ENCODE measurements around the gene PDE4DIP.
"Not testable (repeated sequence)": the region's sequence is repeated elsewhere in the genome, so short reads cannot be mapped to it uniquely, and the experiment has no call there.

The PDE4DIP gene

DNA sequence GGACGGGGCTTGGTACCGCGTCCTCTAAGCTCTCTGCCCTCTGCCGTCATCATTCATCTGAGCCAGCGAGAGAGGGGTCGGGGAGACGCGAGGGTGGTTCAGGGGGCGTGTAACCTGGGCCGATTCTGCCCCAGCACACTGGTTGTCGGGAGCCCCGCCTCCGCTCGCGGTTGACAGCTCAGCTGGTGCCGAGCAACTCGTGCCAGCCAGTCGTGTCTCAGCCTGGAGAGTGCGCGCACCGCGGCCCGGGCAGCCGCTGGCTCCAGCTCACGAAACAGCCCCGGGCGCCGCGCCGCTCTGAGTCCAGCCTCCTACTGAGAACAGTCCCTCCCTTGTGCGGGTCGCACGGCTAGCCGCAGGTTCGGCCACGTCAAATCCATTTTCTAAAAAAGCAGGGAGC lies at the start of gene PDE4DIP:
Gene PDE4DIP, plus strand, starts transcription at position 209 of the 400 bp plus-strand sequence. CDS start 347 bp downstream, outside the sequence.
- not testable (repeated sequence) for DNase-seq

DNA sequence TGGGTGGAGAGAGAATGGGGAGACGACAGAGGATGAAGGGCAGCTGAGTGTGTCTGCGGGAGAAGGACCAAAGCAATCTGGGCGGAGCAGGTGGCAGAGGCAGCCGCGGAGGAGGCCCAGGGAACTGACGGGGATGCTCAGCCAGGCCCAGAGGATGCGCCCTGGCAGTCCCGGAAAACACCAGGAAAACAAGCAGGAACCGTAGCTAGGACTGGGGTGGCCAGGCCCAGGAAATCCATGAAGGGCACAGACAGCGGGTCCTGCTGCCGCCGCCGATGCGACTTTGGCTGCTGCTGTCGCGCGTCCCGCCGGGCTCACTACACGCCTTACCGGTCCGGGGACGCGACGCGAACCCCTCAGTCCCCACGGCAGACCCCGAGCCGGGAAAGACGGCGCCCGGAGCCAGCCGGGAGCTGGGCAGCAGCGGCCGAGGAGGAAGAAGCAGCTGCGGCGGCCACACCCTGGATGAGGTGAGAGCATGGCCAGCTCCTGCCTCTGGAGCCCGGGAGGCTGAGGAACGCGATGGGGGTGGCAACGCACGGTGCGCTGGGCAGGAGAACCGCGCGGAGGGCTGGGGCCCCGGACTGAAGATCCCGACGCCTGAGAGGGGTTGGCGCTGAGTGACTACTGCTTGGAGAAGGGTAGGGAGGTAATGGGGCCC lies 35.8 kb upstream of the PDE4DIP start:
- not testable (repeated sequence) for DNase-seq

DNA sequence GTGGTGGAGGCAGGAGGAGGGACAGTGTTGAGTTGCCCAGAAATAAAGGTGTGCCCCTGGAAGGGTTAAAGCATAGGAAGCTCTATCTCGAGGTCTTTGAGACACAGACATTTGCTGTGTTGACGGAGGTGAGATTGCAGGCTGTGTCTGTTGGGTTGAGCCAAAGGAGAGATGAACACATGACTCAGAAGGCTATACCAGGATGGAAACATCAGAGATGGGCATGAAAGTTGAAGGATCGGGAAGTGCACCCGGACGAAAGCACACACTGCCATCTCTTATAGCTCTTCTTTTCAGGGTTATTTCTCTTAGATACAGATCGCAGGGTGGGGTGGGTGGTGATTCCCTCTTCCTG lies 35.3 kb upstream of the PDE4DIP start:
- not testable (repeated sequence) for DNase-seq

DNA sequence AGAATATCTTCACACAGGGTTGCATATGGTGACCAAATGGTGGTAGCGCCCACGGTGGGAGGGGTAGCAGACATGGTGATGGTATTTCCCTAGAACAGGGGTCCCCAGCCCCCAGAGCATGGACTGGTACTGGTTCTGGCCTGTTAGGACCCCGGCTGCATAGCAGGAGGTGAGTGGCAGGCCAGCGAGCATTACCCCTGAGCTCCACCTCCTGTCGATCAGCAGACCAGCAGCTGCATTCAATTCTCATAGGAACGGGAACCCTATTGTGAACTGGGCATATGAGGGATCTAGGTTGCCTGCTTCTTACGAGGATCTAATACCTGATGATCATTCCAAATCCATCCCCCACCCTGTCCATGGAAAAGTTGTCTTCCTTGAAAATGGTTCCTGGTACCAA lies 22.0 kb upstream of the PDE4DIP start:
- DNase-seq: not testable (repeated sequence)

DNA sequence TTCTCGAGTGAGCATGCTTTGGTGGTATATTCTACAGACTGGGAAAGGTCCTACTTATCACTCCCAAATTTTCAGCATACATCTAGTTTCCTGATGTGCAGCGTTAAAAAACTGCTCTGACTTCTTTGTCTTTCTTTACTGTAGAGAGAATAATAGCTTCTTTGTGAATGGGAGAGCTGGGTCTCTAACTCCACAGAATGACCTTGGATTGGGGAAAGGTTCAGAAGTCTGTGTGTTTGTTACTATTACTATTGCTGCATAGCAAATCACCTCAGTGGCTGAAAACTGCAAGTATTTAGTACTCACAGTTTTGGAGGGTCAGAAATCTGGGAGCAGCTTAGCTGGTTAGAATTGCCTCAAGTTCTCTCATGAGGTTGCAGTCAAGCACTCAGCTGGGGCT lies 20.4 kb upstream of the PDE4DIP start:
- not testable (repeated sequence) for DNase-seq

DNA sequence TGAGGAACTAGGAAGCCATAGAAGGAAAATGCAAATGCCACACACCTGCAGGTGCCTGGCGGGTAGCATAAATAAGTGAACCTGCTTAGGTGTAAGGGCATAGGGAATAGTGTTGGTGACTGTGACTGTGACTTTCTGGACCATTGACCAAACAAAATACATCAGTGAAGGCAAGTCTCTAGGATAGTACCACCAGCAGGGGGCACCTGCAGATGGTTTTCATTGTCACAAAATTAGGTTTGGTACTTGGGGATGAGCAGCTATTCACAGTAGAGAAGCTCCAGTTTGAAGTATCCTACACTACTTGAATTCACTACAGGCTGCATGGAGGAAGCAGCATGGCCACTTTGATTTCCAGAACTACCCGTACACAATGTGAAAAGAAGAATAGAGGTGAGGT lies 19.2 kb upstream of the PDE4DIP start:
- not testable (repeated sequence) for DNase-seq

DNA sequence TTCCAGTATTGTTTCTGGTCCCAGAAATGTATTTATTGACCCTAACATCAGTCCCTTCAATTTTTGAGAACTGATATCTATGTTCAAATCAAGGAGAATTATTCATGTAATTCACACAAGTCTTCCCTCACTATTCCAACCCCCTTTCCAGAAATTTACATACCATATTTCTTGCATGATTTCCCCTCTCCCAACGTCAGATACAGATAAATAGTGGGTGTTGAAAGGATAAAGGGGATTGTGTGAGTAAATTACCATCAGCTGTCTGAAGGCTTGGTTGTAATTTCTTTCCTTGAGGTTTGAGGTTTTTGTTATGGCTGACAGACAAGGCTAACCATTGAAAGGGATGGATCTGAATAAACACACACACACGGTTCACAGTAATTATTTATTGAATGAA lies 15.7 kb upstream of the PDE4DIP start:
- not testable (repeated sequence) for DNase-seq

DNA sequence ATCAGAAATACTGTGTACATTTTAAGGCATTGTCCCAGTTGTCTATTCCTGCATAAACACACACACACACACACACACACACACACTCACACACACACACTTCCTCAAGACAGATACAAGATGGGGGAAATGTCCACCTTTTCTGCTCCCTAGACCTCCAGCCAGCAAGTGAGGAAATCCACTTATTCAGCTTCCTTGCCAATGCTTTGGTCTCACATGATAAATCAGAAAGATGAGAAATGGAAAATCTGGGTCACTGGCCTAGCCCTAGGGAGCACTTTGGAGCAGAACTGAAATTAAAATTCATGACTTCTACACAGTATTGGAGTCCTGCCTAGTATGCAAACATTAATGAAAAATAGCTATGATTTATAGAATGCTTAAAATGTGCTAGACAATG lies 15.3 kb upstream of the PDE4DIP start:
- DNase-seq: not testable (repeated sequence)

DNA sequence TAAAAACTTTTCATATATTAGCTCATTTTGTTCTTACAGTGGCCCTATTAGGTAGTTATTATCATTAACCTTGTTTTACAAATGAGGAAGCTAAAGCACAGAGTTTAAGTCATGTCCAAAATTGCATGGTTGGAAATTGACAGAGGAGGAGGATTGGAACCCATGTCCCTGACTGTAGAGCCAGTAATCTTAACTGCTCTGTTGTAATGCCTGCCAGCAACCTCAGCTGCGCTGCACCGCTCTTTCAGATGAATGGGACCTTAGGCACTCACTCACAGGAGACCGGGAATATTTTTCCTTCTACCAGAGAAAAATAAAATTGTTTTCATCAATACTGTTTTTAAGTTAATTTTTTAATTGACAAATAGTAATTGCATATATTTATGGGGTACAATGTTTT lies 14.9 kb upstream of the PDE4DIP start:
- not testable (repeated sequence) for DNase-seq

DNA sequence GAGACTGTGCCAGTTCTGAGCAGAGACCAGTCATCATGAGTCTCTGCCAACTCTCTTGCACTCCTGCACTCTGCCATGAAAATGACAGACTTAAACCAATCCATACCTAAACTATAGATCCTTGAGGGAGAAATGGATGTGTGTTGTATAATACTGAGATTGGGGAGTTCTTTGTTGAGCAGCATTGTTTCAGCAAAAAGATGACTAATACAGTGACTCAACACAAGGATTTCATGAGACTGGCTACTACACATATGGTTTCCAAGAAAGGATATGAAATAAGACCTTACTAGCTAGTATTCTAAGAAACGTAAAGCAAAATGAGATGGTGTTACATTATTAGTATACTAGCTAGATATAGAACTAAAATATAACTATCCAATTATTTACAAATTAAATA lies 3.0 kb upstream of the PDE4DIP start:
- DNase-seq: not testable (repeated sequence)

DNA sequence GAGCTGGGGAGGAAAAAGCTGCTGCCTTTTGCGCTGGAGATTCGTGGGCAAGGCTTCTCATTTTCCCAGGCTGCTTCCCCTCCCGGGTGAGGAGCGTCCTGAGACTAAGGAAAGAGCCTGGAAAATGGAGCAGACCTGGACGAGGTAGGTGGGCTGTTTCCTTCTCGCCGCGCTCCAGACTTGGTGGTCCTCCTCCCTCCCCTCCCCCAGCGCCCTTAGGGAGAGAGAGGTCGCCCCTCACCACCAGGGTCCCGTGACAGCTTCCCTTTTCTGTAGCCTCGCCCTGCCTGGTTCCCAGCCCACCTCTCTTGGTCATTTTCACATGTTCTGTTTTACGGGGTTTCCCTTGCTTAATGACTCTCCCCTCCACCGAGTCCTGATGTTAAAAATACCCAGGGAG lies 423 bp downstream of the PDE4DIP start:
- DNase-seq: not testable (repeated sequence)

DNA sequence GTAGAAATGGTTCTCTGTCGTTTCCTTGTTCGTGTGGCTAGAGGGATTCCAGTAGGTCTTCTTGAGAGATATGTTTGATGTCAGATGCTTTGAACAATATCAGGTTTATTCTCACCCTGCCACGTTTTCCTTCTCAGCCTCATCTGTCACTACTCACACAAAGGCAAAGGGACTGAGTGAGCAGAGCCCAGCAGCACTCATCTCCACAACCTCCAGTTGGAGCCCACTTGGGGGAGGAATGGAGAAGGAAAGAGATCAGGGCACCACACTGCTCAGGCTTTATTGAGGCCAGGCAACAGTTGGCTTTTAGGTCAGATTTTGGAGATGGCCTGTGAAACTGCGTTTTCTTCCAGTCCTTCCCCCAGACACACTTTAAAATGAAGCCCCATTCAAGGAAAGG lies 840 bp downstream of the PDE4DIP start:
- DNase-seq: not testable (repeated sequence)

DNA sequence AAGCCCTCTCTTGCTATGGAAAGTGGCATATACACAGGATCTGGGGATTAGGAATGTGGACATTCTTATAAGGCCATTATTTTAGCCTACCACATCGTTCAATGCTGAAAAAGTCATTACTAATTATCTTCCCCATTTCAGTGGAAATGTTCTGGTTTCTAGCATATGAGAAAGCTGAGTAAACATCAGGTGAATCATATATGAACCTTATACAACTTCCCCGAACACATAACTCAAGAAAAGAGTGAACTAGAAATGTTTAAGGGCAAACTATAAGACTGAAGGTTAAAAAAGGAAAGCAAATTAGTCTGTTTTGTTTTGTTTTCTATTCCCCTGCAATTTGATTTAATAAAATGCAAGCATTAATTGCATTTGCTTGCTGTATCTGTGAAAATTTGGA lies 6.1 kb downstream of the PDE4DIP start:
- DNase-seq: not testable (repeated sequence)

DNA sequence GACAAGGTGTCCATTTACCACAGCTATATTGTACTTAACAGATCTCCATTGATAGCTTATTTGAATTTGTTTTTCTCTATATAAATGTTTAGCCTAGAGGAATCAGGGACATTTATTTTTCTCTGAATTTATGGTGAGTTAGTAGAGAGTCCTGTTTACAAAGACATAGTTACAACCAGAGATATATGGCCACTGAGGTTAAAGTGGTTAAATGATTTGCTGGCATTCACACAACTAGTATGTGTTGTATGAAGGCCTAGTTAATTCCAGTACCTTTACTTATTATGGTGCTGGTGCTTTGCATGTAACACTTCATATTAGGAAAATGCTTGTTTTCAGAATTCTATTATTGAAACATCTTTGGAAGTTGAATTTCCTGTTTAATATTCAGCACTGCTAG lies 6.6 kb downstream of the PDE4DIP start:
- DNase-seq: not testable (repeated sequence)

DNA sequence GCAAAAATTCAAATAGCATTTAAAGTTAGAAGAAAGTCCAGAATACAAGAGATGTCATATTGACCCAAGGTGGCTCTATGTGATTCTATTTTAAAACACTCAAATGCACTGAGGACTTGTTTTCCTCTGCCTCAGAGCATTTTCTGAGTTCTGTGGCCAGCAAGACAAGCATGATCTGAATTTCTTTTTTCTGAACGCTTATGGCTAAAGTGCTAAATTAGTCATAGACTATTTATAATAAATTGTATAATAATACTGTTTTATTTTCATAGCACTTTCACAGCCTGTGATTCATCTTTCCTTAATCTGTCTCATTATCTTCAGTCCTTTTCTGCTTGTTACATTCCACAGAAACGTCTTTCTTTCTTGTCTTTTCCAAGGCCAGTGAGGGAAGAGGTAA lies 7.5 kb downstream of the PDE4DIP start:
- DNase-seq: not testable (repeated sequence)

DNA sequence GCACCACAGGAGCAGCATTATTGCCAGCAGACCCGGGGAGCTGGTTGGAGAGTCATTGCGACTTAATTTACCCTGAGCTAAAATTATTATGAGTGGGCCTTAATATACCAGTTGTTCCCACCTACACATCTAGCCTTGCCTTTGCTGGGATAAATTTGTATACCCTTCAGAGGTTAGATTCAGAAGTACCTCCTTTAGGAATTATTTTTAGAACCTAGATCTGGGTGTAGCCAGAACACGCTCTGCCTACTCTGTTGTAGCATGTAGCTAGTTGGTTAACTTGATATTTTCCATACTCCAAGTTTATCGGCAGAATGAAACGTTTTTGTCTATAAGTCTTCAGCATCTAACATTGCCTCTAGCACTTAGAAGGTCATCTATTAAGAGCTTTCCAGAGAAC lies 9.1 kb downstream of the PDE4DIP start:
- not testable (repeated sequence) for DNase-seq

DNA sequence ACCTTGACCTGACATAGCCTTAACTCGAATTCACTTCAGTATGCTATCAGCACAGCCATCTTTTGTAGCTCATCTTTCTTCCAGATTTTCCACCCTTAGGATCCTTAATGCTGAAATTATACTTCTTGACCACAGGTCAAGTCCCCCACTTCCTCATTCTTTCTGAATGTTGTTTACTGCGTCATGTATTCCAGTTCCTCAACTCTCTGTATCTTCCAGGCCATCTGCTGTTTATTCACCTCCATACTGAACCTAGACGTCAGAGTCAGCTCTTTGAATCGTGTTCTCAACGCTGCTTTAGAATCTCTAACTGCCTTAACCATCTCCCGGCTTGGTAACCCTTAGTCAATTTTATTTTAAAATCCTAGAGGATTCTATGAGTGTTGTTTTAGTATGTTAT lies 9.8 kb downstream of the PDE4DIP start:
- DNase-seq: not testable (repeated sequence)

DNA sequence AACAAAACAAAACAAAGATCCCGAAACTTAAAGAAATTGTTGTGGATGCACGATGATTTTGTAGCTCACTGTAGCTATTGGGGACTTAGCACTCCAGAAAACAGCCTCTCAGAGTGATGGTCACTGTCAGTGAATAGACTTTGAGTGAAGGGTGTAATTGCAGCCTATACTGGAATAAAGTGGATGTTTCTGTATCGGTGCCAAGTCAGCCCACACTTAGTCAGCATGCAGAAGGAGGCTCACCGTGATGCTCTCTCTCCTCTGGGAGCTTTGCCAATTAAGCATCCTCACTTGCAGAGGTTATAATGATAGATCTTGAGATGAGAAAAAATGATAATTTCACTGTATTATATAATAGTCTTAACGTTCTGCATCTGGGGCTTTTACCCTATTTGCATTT lies 11.1 kb downstream of the PDE4DIP start:
- DNase-seq: not testable (repeated sequence)

DNA sequence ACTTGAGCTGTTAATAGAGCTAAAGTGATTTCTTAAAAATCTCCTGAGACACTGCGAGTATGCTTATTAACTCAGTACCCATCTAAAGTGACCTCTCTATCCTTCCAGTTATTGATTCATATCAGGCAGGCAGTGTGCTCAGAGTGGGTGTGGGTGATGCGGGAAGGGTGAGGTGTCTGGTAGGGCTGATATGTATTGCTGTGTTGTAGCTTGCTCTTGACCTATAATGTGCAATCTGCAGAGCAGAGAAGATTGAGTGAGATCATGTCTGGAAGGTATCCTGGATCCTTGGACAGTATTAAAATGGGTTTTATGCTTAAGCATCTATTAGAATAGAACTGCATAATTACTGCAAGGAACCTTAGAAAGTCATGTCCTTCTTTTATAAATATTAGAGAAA lies 15.8 kb downstream of the PDE4DIP start:
- DNase-seq: not testable (repeated sequence)

DNA sequence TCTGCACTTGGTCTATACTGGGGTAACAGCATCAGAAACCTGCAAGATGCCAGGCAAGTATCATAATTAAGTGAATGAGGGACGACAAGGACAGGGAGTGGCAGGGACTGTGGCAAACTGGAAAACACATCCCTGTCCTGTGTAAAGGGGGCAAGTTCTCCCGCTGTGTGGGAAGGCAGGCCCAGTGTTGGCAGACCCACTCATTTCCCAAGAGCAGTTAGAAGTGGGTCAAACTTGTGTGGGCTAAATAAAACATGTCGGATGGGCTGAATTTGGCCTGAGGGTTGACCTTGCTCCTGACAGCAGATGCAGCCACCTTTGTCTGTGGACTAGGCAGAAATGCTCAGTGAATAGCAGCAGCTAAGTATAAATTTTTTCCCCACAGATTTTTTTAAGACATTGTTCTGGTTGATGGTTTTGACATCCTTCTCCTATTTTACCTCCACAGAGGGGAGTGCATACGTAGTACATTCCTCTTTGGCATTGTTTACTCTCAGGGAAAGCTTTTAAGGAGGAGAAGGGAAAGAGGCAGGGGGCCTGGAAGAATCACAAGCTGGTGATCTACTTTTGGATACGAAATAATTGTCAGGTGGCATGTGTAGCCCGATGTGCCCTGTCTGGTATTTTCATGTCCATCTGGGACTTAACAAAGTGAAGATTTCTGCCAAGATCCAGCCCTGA lies 16.5 kb downstream of the PDE4DIP start:
- not testable (repeated sequence) for DNase-seq

DNA sequence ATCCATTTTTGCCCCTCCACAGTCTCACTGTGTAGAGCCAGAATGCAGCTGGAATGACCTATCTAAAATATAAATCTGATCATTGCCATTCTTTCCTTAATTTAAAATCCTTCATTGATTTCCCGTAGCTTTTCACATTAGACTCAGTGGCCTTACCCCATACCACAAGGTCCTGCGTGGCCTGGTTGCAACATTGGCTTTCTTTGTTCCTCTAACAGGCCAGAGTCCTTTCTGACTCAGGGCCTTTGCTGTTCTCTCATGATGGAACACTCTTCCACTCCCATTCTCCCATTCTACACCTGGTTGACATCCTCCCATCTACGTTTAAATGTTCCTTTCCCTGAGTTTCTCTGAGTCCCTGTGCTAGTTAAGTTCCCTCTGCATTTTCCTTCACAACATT lies 18.4 kb downstream of the PDE4DIP start:
- not testable (repeated sequence) for DNase-seq

DNA sequence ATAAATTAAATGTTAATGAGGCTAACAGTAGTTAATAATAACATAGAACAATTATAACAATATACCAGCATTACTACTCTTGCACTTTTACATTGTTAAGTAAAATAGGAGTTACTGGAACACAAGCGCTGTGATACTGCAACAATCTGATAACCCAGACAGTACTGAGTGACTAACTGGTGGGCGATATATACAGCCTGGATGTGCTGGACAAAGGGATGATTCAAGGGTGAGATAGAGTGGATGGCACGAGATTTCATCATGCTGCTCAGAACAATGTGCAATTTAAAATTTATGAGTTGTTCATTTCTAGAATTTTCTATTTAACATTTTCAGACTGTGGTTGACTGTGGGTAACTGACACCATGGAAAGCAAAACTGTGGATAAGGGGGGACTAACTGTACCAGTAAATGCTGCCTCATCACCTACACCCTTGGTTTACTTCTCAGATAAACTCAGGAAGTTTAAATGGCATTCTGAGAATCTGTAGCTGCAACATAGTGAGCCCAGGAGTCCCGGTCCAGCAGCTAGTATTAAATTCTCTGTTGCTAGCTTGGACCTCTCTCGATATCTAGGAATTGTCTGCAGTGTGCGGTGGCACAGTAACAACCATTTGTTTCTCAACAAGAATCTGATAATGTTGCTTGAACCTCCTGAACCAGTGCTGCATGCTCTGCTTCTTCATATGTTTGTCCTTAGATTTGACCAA lies 24.9 kb downstream of the PDE4DIP start:
- DNase-seq: not testable (repeated sequence)

DNA sequence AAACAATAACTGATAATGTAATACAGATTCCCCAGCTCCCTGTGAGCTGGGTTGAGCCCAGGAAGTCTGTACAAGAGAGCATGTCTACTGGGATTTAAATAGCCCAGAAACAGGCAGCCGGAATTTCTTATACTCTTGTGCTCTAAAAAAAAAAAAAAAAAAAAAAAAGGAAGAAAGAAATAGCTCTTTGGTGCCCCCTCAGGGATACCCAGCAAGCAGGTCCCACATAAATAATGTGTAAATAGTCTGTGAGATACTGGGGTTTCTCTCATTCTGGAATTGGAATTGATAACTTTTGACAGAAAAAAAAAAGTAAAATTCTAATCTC lies 25.4 kb downstream of the PDE4DIP start:
- DNase-seq: not testable (repeated sequence)

All from CD4-positive, alpha-beta T cell treated with Interleukin-17A for 4 hours (primary cell).